Neural crest cell (in vitro differentiated cells): ENCODE data around the gene COL6A1. TPM values are rescaled to one million over a fixed set of nuclear protein-coding genes. Genes with fewer than 3 reads are reported as not detected.

Source experiments
- DNase-seq: peaks from one replicate; pipeline ENCODE4 v3.0.0; 2021; ENCODE audit warnings: low read depth, mixed read lengths, low spot score
- H3K27ac Mint-ChIP-seq: one replicate; pipeline ENCODE4 v1.8.0; 2021; ENCODE audit warnings: mild to moderate bottlenecking, mixed read lengths; ENCODE audit not compliant: unreplicated experiment
- H3K27me3 Mint-ChIP-seq: 2 replicates; pipeline ENCODE4 v1.8.0; 2021; ENCODE audit warnings: low read depth, mild to moderate bottlenecking, mixed read lengths
- H3K36me3 Mint-ChIP-seq: 2 replicates; pipeline ENCODE4 v1.8.0; 2021; ENCODE audit warnings: low read depth, mild to moderate bottlenecking, mixed read lengths
- H3K4me1 Mint-ChIP-seq: 2 replicates; pipeline ENCODE4 v1.8.0; 2021; ENCODE audit warnings: mixed read lengths
- H3K4me3 Mint-ChIP-seq: one replicate; pipeline ENCODE4 v1.8.0; 2021; ENCODE audit warnings: mild to moderate bottlenecking, mixed read lengths
- H3K9me3 Mint-ChIP-seq: 2 replicates; pipeline ENCODE4 v1.8.0; 2021; ENCODE audit warnings: mixed read lengths
- CTCF ChIP-seq: fragments of 200-600 bp; sonication (generic); conservative IDR thresholded peaks from 2 replicates; pipeline ENCODE4 v1.5.0; 2021; ENCODE audit warnings: antibody characterized with exemption, mild to moderate bottlenecking
- total RNA-seq: library from RNA; stranded (reverse); gene quantifications from 2 replicates; pipeline ENCODE4 v1.2.1, GENCODE V29; 2021

Gene COL6A1
- total RNA-seq, 1 donor from 2014 or later: 120 TPM

- no peak for DNase-seq
- H3K27me3 Mint-ChIP-seq: peaks cover 20% of the 10 kb centered on the region
- peaks cover 25% of the 10 kb centered on the region for H3K4me1 Mint-ChIP-seq
- no peak for TF ChIP-seq CTCF
- H3K4me3 Mint-ChIP-seq: peak overlapping the region; percentile 54
- no peaks in the 10 kb centered on the region for H3K9me3 Mint-ChIP-seq
- no peak overlapping the region for H3K27ac Mint-ChIP-seq
- peaks cover 5% of the 10 kb centered on the region for H3K36me3 Mint-ChIP-seq
Observed at GRCh38 chr21:45979651-45980050, 1.9 kb upstream of the COL6A1 start.

- Mint-ChIP-seq H3K4me3 (no peak overlapping the region), H3K27ac (no peak overlapping the region), H3K9me3 (no peaks in the 10 kb centered on the region), H3K36me3 (peaks cover 11% of the 10 kb centered on the region), H3K27me3 (peaks cover 16% of the 10 kb centered on the region), H3K4me1 (peaks cover 26% of the 10 kb centered on the region)
- no peak for DNase-seq
- TF ChIP-seq CTCF: no peak
Observed at GRCh38 chr21:45980271-45980670, 1.3 kb upstream of the COL6A1 start.

GRCh38 chr21:45980697-45981096, 873 bp upstream of the COL6A1 start:
- peaks cover 22% of the 10 kb centered on the region for H3K4me1 Mint-ChIP-seq
- DNase-seq: no peak
- H3K9me3 Mint-ChIP-seq: no peaks in the 10 kb centered on the region
- peaks cover 12% of the 10 kb centered on the region for H3K36me3 Mint-ChIP-seq
- H3K27me3 Mint-ChIP-seq: peaks cover 12% of the 10 kb centered on the region
- H3K27ac Mint-ChIP-seq: no peak overlapping the region
- no peak overlapping the region for H3K4me3 Mint-ChIP-seq
- no peak for TF ChIP-seq CTCF

- Mint-ChIP-seq H3K36me3 (peaks cover 12% of the 10 kb centered on the region), H3K9me3 (no peaks in the 10 kb centered on the region), H3K4me1 (peaks cover 18% of the 10 kb centered on the region), H3K4me3 (peak overlapping the region; percentile 85), H3K27ac (no peak overlapping the region), H3K27me3 (peaks cover 2% of the 10 kb centered on the region)
- no peak for TF ChIP-seq CTCF
- DNase-seq: no peak
Observed at GRCh38 chr21:45982092-45982757, 655 bp downstream of the COL6A1 start.

- no peak for TF ChIP-seq CTCF
- Mint-ChIP-seq H3K9me3 (no peaks in the 10 kb centered on the region), H3K4me3 (peak overlapping the region; percentile 85), H3K36me3 (peaks cover 12% of the 10 kb centered on the region), H3K27me3 (peaks cover 2% of the 10 kb centered on the region), H3K27ac (no peak overlapping the region), H3K4me1 (peaks cover 18% of the 10 kb centered on the region)
- DNase-seq: no peak
Observed at GRCh38 chr21:45982758-45983648, 1.4 kb downstream of the COL6A1 start.
